ENCODE results near the gene NT5E. TPM values are rescaled to one million over a fixed set of nuclear protein-coding genes. Genes with fewer than 3 reads are reported as not detected.

NT5E gene
- total RNA-seq, 2 experiments from 2014 or later: 2.7 to 3.3 TPM

GRCh38 chr6:85470023-85470410 is 20.1 kb downstream of the NT5E start:
- H3K4me1 ChIP-seq (ENCODE audit: insufficient read depth, low read length): peaks cover 10% of the 10 kb centered on the region
- no peak overlapping the region for H3K27ac ChIP-seq (ENCODE audit: low read depth in 1 of 2, low read length in 2 of 2)
- H3K36me3 ChIP-seq (ENCODE audit: insufficient read depth, low read length): no peaks in the 10 kb centered on the region
- POLR2A ChIA-PET: no interaction called here
- ATAC-seq (ENCODE audit: poor library complexity): no peak
- Mint-ChIP-seq H3K36me3 (ENCODE audit: low read depth) (no peaks in the 10 kb centered on the region), H3K9me3 (no peaks in the 10 kb centered on the region), H3K4me1 (ENCODE audit: low read depth) (peaks cover 9% of the 10 kb centered on the region), H3K27ac (no peak overlapping the region), H3K27me3 (no peaks in the 10 kb centered on the region), H3K4me3 (no peak overlapping the region)
- H3K27me3 ChIP-seq (ENCODE audit: control insufficient read depth in 1 of 2, insufficient read depth in 2 of 2, low read length in 2 of 2): no peaks in the 10 kb centered on the region
- H3K4me3 ChIP-seq (ENCODE audit: low read length): no peak overlapping the region
- DNase-seq: no peak
- CTCF ChIA-PET: no interaction called here
- intact Hi-C loops (cut with DNase I, micrococcal nuclease): no loop called here
- TF ChIP-seq CTCF (IDR thresholded peaks at IDR 0.05): no peak
- H3K9me3 ChIP-seq (ENCODE audit: control insufficient read depth in 1 of 2, insufficient read depth in 1 of 2, low read length in 2 of 2): no peaks in the 10 kb centered on the region

GRCh38 chr6:85472744-85473143 is 22.9 kb downstream of the NT5E start:
- Histone ChIP-seq H3K36me3 (ENCODE audit: insufficient read depth, low read length) (no peaks in the 10 kb centered on the region), H3K4me3 (ENCODE audit: low read length) (no peak overlapping the region), H3K27me3 (ENCODE audit: control insufficient read depth in 1 of 2, insufficient read depth in 2 of 2, low read length in 2 of 2) (no peaks in the 10 kb centered on the region), H3K4me1 (ENCODE audit: insufficient read depth, low read length) (no peaks in the 10 kb centered on the region), H3K9me3 (ENCODE audit: control insufficient read depth in 1 of 2, insufficient read depth in 1 of 2, low read length in 2 of 2) (no peaks in the 10 kb centered on the region), H3K27ac (ENCODE audit: low read depth in 1 of 2, low read length in 2 of 2) (no peak overlapping the region)
- ATAC-seq (ENCODE audit: poor library complexity) (no peak), DNase-seq (no peak)
- Mint-ChIP-seq H3K27me3 (no peaks in the 10 kb centered on the region), H3K9me3 (no peaks in the 10 kb centered on the region), H3K27ac (no peak overlapping the region), H3K4me3 (no peak overlapping the region), H3K36me3 (ENCODE audit: low read depth) (no peaks in the 10 kb centered on the region), H3K4me1 (ENCODE audit: low read depth) (no peaks in the 10 kb centered on the region)
- POLR2A ChIA-PET: no interaction called here
- no peak for TF ChIP-seq CTCF (IDR thresholded peaks at IDR 0.05)
- CTCF ChIA-PET: no interaction called here
- intact Hi-C loops (cut with DNase I, micrococcal nuclease): no loop called here

GRCh38 chr6:85473748-85474147 is 23.9 kb downstream of the NT5E start:
- H3K27me3 ChIP-seq (ENCODE audit: control insufficient read depth in 1 of 2, insufficient read depth in 2 of 2, low read length in 2 of 2): no peaks in the 10 kb centered on the region
- TF ChIP-seq CTCF (IDR thresholded peaks at IDR 0.05): no peak
- H3K36me3 ChIP-seq (ENCODE audit: insufficient read depth, low read length): no peaks in the 10 kb centered on the region
- no peak overlapping the region for H3K27ac ChIP-seq (ENCODE audit: low read depth in 1 of 2, low read length in 2 of 2)
- no peaks in the 10 kb centered on the region for H3K9me3 Mint-ChIP-seq
- no peaks in the 10 kb centered on the region for H3K9me3 ChIP-seq (ENCODE audit: control insufficient read depth in 1 of 2, insufficient read depth in 1 of 2, low read length in 2 of 2)
- no peak for ATAC-seq (ENCODE audit: poor library complexity)
- H3K4me1 ChIP-seq (ENCODE audit: insufficient read depth, low read length): no peaks in the 10 kb centered on the region
- H3K36me3 Mint-ChIP-seq (ENCODE audit: low read depth): no peaks in the 10 kb centered on the region
- H3K4me3 Mint-ChIP-seq: no peak overlapping the region
- ChIA-PET POLR2A (no interaction called here), CTCF (no interaction called here)
- H3K27me3 Mint-ChIP-seq: no peaks in the 10 kb centered on the region
- no peak for DNase-seq
- H3K4me3 ChIP-seq (ENCODE audit: low read length): no peak overlapping the region
- intact Hi-C loops (cut with DNase I, micrococcal nuclease): no loop called here
- H3K4me1 Mint-ChIP-seq (ENCODE audit: low read depth): no peaks in the 10 kb centered on the region
- no peak overlapping the region for H3K27ac Mint-ChIP-seq
